ENCODE measurements around the gene WDR88. TPM values are rescaled to one million over a fixed set of nuclear protein-coding genes. Genes with fewer than 3 reads are reported as not detected.

WDR88 gene
- total RNA-seq, 6 experiments from 2014 or later = not detected

DNA sequence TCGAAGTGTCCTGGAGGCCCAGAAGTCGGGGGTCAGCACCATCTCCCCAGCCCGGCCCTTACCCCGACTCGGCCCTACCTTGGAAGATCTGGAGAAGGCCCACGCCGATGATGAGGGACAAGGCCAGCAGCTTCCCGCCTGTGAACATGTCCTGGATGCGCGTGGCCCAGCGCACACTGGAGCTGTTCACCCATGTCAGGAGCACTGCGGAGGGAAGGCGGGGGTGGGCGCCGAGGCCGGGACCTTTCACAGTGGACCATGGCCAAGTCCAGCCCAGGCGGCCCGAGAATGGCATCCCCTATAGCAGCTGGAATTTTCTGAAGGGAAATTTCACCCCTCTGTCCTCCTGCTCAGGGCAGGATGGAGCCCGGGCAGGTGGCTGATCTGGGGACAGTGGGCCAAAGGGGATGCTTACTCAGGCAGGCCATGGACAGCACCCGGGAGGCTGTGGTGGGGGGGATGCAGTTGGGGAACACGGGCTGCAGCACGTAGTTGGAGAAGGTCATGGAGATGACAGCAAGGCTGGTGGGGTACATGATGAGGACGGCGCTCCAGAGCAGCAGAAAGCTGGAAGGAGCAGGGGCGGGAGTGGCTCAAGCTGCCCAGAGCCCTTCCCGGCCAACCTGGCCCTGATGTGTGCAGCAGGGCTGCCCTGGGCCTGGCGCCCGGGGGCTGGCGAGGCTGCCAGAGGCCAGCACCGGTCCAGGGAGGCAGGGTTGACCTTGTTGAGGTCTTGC is 80.7 kb downstream of the WDR88 start:
- Mint-ChIP-seq H3K27me3 (ENCODE audit: insufficient read depth) (peaks cover 12% of the 10 kb centered on the region), H3K36me3 (ENCODE audit: low read depth) (no peaks in the 10 kb centered on the region), H3K27ac (no peak overlapping the region), H3K4me1 (ENCODE audit: low read depth) (no peaks in the 10 kb centered on the region), H3K4me3 (no peak overlapping the region), H3K9me3 (no peaks in the 10 kb centered on the region)
- TF ChIP-seq, protein P1, sequence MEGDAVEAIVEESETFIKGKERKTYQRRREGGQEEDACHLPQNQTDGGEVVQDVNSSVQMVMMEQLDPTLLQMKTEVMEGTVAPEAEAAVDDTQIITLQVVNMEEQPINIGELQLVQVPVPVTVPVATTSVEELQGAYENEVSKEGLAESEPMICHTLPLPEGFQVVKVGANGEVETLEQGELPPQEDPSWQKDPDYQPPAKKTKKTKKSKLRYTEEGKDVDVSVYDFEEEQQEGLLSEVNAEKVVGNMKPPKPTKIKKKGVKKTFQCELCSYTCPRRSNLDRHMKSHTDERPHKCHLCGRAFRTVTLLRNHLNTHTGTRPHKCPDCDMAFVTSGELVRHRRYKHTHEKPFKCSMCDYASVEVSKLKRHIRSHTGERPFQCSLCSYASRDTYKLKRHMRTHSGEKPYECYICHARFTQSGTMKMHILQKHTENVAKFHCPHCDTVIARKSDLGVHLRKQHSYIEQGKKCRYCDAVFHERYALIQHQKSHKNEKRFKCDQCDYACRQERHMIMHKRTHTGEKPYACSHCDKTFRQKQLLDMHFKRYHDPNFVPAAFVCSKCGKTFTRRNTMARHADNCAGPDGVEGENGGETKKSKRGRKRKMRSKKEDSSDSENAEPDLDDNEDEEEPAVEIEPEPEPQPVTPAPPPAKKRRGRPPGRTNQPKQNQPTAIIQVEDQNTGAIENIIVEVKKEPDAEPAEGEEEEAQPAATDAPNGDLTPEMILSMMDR (IDR thresholded peaks at IDR 0.05) = no peak
- no peak for DNase-seq

DNA sequence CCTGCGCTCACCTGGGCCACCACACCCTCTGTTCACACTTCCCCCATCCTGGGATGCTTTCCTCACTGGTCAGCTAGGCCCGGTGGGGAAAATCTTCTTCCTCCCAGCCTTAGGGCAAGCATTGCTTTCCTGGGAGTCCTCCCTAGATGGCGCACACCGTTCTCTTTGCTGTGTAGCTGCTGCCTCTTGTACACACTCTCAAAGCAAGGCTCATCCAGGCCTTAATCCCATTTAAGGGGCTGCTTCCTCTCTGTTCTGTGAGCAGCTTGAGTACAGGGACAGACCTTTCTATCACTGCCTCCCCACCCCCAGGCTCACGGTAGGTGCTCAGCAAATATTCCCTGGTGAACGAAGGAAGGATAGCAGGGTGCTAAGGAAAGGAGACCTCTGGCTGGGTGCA is 82.7 kb downstream of the WDR88 start:
- no peaks in the 10 kb centered on the region for H3K36me3 Mint-ChIP-seq (ENCODE audit: low read depth)
- H3K27me3 Mint-ChIP-seq (ENCODE audit: insufficient read depth) = peaks cover 10% of the 10 kb centered on the region
- DNase-seq = peak; percentile 22
- no peaks in the 10 kb centered on the region for H3K4me1 Mint-ChIP-seq (ENCODE audit: low read depth)
- TF ChIP-seq, protein P1 (IDR thresholded peaks at IDR 0.05) = peak; percentile 40; the same call in 1 of the 2 replicates
- no peak overlapping the region for H3K4me3 Mint-ChIP-seq
- no peaks in the 10 kb centered on the region for H3K9me3 Mint-ChIP-seq
- H3K27ac Mint-ChIP-seq = no peak overlapping the region

DNA sequence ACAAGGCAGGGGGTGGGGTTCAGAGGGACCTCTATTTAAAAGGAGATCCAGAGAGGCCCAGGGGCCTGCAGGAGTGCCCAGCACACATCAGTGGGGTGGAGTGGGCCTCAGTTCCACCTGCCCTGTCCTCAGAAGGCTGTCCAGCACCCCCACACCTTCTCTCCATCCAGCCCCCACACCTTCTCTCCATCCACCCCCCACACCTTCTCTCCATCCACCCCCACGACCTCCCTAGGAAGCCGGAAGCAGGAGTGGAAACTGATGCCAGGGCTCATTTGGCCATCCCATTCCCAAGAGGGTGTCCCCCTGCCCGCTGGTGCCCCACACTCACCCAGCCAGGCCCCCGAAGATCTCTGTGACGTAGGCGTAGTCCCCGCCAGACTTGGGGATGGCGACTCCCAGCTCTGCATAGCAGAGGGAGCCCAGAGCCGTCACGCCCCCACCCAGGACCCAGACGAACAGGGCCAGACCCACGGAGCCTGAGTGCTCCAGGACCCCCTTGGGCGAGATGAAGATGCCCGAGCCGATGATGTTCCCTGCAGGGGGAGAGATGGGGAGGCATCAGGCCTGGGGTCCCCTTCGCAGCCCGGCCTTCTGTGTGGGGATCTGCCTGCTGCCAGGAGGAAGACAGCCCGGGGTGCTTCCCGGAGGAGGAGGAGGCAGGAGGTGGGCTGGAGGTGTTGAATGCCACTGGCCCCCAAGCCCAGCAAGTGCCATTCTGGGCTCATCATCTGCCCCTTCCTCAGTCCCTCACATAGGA is 83.7 kb downstream of the WDR88 start:
- H3K9me3 Mint-ChIP-seq = no peaks in the 10 kb centered on the region
- H3K36me3 Mint-ChIP-seq (ENCODE audit: low read depth) = no peaks in the 10 kb centered on the region
- no peak overlapping the region for H3K4me3 Mint-ChIP-seq
- H3K27me3 Mint-ChIP-seq (ENCODE audit: insufficient read depth) = peaks cover 12% of the 10 kb centered on the region
- no peak overlapping the region for H3K27ac Mint-ChIP-seq
- H3K4me1 Mint-ChIP-seq (ENCODE audit: low read depth) = no peaks in the 10 kb centered on the region
- TF ChIP-seq, protein P1 (IDR thresholded peaks at IDR 0.05) = no peak
- no peak for DNase-seq

DNA sequence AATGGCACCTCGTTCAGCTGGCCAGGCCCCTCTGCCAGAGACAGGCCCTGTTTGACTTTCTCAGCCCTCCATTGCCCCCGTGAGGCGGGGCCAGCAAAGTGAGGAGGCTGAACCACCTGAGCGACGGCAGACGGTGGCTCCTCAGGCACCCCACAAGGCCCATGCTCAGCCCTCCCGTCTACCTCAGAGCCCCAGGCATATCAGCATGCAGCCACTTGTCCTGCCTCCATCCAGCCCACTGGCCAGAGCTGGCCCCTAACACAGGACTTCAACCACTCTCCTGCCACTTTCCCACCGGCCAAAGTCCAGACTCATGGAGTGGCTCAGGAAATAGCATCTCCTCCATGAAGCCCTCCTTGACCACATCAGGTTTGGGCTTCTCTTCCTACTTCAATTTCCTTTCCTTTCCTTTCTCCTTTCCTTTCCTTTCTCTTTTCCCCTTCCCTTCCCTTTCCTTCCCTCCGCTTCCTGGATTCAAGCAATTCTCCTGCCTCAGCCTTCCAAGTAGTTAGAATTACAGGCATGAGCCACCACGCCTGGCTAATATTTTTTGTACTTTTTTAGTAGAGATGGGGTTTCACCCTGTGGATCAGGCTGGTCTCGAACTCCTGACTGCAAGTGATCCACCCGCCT is 84.4 kb downstream of the WDR88 start:
- Mint-ChIP-seq H3K36me3 (ENCODE audit: low read depth) (no peaks in the 10 kb centered on the region), H3K4me1 (ENCODE audit: low read depth) (no peaks in the 10 kb centered on the region), H3K27me3 (ENCODE audit: insufficient read depth) (peaks cover 17% of the 10 kb centered on the region), H3K4me3 (no peak overlapping the region), H3K9me3 (no peaks in the 10 kb centered on the region), H3K27ac (no peak overlapping the region)
- TF ChIP-seq, protein P1 (IDR thresholded peaks at IDR 0.05) = no peak
- no peak for DNase-seq

DNA sequence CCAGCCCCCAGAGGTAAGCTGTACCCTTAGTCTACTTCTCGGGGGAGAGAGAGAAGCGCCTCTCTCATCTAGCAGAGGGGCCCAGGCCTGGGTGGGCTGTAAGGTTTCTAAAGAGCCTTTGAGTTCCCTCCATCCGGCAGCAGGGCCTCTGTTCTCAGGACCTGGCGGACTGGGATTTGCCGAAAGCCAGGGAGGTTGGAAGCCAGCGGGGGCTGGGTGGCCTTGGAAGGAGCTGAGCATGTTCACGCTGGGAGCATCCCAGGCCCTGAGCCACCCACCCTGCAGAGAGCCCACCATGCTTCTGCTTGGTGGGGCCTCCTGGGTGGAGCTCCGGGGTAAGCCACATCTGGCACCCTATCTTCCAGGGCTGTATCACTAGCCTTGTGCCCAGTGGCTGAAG is 86.0 kb downstream of the WDR88 start:
- Mint-ChIP-seq H3K4me1 (ENCODE audit: low read depth) (no peaks in the 10 kb centered on the region), H3K36me3 (ENCODE audit: low read depth) (no peaks in the 10 kb centered on the region), H3K9me3 (no peaks in the 10 kb centered on the region), H3K27ac (no peak overlapping the region), H3K4me3 (no peak overlapping the region), H3K27me3 (ENCODE audit: insufficient read depth) (peaks cover 18% of the 10 kb centered on the region)
- TF ChIP-seq, protein P1 (IDR thresholded peaks at IDR 0.05) = no peak
- DNase-seq = no peak

Measured in HFFc6 (cell line).